Endothelial cell (in vitro differentiated cells): ENCODE results near the gene SUPT3H. TPM values are rescaled to one million over a fixed set of nuclear protein-coding genes. Genes with fewer than 3 reads are reported as not detected.

Source experiments
- DNase-seq: peaks from one replicate; pipeline ENCODE4 v3.0.0; 2021; ENCODE audit warnings: low spot score
- H3K27ac Mint-ChIP-seq: one replicate; pipeline ENCODE4 v1.8.0; 2021; ENCODE audit warnings: mixed read lengths, inconsistent platforms; ENCODE audit not compliant: unreplicated experiment
- H3K27me3 Mint-ChIP-seq: one replicate; pipeline ENCODE4 v1.8.0; 2021; ENCODE audit warnings: mild to moderate bottlenecking, moderate library complexity, mixed read lengths, inconsistent platforms; ENCODE audit not compliant: unreplicated experiment
- H3K36me3 Mint-ChIP-seq: one replicate; pipeline ENCODE4 v1.8.0; 2021; ENCODE audit warnings: mild to moderate bottlenecking, low read depth, mixed read lengths, inconsistent platforms; ENCODE audit not compliant: unreplicated experiment
- H3K4me1 Mint-ChIP-seq: one replicate; pipeline ENCODE4 v1.8.0; 2021; ENCODE audit warnings: mild to moderate bottlenecking, mixed read lengths, inconsistent platforms; ENCODE audit not compliant: unreplicated experiment
- H3K4me3 Mint-ChIP-seq: one replicate; pipeline ENCODE4 v1.8.0; 2021; ENCODE audit warnings: mild to moderate bottlenecking, mixed read lengths, inconsistent platforms; ENCODE audit not compliant: unreplicated experiment
- H3K9me3 Mint-ChIP-seq: one replicate; pipeline ENCODE4 v1.8.0; 2021; ENCODE audit warnings: mixed read lengths, inconsistent platforms; ENCODE audit not compliant: unreplicated experiment
- CTCF ChIP-seq: fragments of 200-600 bp; sonication (generic); IDR thresholded peaks from one replicate; pipeline ENCODE4 v1.5.0; 2021; ENCODE audit warnings: antibody characterized with exemption; ENCODE audit not compliant: unreplicated experiment
- total RNA-seq: library from RNA; stranded (reverse); fragmentation: NEBNext Ultra II Directional; extraction: Animal tissue kit (Norgen Biotek cat#: 25700); gene quantifications from one replicate; pipeline ENCODE4 v1.2.1, GENCODE V29; 2021; ENCODE audit not compliant: unreplicated experiment

Gene SUPT3H
- total RNA-seq, 1 donor from 2014 or later = 28.5 TPM

GRCh38 chr6:44841829-44842228 is 535.9 kb downstream of the SUPT3H start:
- Mint-ChIP-seq H3K4me1 (peaks cover 3% of the 10 kb centered on the region), H3K27me3 (peaks cover 2% of the 10 kb centered on the region), H3K4me3 (no peak overlapping the region), H3K9me3 (no peaks in the 10 kb centered on the region), H3K27ac (no peak overlapping the region), H3K36me3 (no peaks in the 10 kb centered on the region)
- no peak for DNase-seq
- no peak for TF ChIP-seq CTCF

GRCh38 chr6:44837741-44838140 is 540.0 kb downstream of the SUPT3H start:
- H3K27ac Mint-ChIP-seq = no peak overlapping the region
- no peak for TF ChIP-seq CTCF
- H3K27me3 Mint-ChIP-seq = no peaks in the 10 kb centered on the region
- no peaks in the 10 kb centered on the region for H3K9me3 Mint-ChIP-seq
- no peak overlapping the region for H3K4me3 Mint-ChIP-seq
- DNase-seq = no peak
- no peaks in the 10 kb centered on the region for H3K36me3 Mint-ChIP-seq
- peaks cover 3% of the 10 kb centered on the region for H3K4me1 Mint-ChIP-seq

- TF ChIP-seq CTCF = no peak
- peaks cover 5% of the 10 kb centered on the region for H3K4me1 Mint-ChIP-seq
- no peak overlapping the region for H3K27ac Mint-ChIP-seq
- no peaks in the 10 kb centered on the region for H3K27me3 Mint-ChIP-seq
- no peaks in the 10 kb centered on the region for H3K9me3 Mint-ChIP-seq
- no peak overlapping the region for H3K4me3 Mint-ChIP-seq
- H3K36me3 Mint-ChIP-seq = no peaks in the 10 kb centered on the region
- no peak for DNase-seq
These were observed 540.5 kb downstream of the SUPT3H start for GRCh38 chr6:44837255-44837654.

GRCh38 chr6:44833248-44833647 is 544.5 kb downstream of the SUPT3H start:
- H3K27me3 Mint-ChIP-seq = no peaks in the 10 kb centered on the region
- DNase-seq = no peak
- no peak overlapping the region for H3K4me3 Mint-ChIP-seq
- H3K4me1 Mint-ChIP-seq = peaks cover 18% of the 10 kb centered on the region
- no peaks in the 10 kb centered on the region for H3K9me3 Mint-ChIP-seq
- TF ChIP-seq CTCF = no peak
- H3K36me3 Mint-ChIP-seq = no peaks in the 10 kb centered on the region
- no peak overlapping the region for H3K27ac Mint-ChIP-seq

GRCh38 chr6:44831002-44831610 is 546.6 kb downstream of the SUPT3H start:
- no peak for DNase-seq
- no peak overlapping the region for H3K4me3 Mint-ChIP-seq
- no peaks in the 10 kb centered on the region for H3K9me3 Mint-ChIP-seq

More at GRCh38 chr6:44831002-44831610, 546.6 kb downstream of the SUPT3H start:
- Mint-ChIP-seq H3K36me3 (no peaks in the 10 kb centered on the region), H3K27ac (no peak overlapping the region), H3K27me3 (no peaks in the 10 kb centered on the region), H3K4me1 (peaks cover 18% of the 10 kb centered on the region)
- TF ChIP-seq CTCF = no peak
